GM21576 (cell line): ENCODE measurements around the gene PLEKHA3.
"Not testable (repeated sequence)": the region's sequence is repeated elsewhere in the genome, so short reads cannot be mapped to it uniquely, and the experiment has no call there.

Experiments
- ATAC-seq: cut with Tn5 transposase; IDR thresholded peaks from one replicate; pipeline ENCODE4 v1.9.1; 2021; ENCODE audit warnings: mild to moderate bottlenecking, moderate library complexity; ENCODE audit not compliant: unreplicated experiment

Gene PLEKHA3

DNA sequence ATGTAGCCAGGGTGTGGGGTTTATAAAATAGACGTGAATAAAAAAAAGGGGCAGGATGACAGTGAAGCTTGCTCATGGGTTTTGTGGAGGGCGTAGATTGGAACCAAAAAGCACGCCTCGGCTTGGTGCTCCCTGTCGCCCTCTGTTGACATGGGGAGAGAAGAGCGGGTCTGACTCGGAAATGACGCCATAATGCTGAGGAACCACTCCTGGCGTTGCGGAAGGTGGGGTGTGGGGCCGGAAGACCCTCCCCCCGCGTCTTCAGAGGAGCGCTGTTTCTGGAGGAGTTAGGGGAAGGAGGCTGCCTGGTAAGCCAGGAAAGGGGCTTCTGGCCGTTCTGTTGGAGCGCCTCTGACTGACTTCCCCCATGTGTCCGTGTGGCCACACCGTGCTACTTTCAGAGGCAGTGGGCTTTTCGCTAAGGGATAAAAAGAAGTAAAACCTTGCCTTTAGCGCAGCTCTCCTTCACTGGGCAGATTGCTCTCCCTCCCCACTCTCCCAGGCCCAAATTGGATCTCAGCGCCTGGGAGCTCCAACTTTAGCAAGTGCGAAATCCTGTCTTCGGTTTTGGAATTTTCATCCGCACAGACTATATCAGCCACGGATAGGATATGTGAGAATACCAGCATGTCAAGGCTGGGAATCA, 42.8 kb downstream of the PLEKHA3 start:
- peak; percentile 92 for ATAC-seq

DNA sequence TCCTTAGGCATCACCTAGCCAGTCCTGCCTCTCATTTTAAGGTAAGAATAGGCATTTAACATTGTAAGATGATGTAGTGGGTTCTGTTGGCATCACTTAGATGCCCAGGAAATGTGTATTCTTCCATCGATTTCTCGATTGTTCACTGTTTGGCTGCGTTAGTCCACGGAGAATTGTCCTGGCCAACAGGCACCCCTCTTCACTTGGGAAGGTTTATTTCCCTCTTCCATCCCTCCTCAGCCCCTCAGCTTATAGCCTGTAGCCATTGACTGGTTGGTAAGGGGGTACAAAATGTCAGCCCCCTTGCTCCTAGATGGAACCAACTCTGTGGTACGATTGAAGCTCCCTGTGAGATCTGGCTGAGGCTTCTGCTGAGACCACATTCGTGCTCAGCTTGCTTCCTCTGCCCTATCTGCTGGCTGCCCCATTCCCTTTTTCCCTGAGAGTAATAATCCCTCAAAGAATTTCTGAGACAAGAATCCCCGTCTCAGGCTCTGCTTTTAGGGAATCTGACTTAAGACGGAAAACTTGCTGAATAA, 43.4 kb downstream of the PLEKHA3 start:
- peak; percentile 25 for ATAC-seq

GRCh38 chr2:178525010-178525409, 44.8 kb downstream of the PLEKHA3 start:
- not testable (repeated sequence) for ATAC-seq

GRCh38 chr2:178525460-178525859, 45.2 kb downstream of the PLEKHA3 start:
- ATAC-seq = not testable (repeated sequence)

DNA sequence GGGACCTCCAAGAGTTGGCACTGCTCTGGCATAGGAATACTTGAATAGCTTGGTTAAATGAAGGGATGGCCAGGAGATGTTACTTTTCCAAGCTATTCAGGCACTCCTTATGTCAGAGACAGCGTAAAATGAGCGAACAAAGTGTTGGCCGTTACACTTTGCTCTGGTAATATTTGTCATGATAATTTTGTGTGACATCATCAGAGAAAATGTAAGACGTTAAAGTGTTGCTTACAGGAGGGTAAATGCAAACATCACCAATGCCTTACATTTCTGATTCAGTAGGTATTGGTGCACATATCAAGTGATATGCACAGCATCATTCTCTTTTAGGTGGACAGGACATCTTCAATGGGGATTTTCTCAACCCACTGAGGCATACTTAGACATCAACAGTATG, 46.0 kb downstream of the PLEKHA3 start:
- no peak for ATAC-seq

- no peak for ATAC-seq
Measured at GRCh38 chr2:178527592-178527991, 47.3 kb downstream of the PLEKHA3 start.

DNA sequence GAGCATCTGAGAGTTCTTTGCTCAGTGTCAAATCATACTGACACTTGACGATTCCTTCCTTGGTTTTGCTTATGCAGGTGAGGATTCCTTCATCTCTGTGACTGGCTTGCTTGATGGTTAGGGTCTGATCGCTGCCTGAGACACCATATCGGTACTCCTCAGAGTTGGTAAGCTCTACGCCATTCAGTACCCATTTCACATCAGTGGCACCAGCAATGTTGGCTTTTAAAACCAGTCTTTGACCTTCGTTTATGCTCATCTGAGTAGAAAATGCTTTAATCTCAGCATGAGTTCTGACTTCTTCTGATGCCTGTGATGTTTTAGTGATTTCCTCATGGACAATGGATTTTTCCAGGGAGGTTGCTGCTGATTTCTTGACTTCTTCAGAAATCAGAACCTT, 48.4 kb downstream of the PLEKHA3 start:
- ATAC-seq = no peak

DNA sequence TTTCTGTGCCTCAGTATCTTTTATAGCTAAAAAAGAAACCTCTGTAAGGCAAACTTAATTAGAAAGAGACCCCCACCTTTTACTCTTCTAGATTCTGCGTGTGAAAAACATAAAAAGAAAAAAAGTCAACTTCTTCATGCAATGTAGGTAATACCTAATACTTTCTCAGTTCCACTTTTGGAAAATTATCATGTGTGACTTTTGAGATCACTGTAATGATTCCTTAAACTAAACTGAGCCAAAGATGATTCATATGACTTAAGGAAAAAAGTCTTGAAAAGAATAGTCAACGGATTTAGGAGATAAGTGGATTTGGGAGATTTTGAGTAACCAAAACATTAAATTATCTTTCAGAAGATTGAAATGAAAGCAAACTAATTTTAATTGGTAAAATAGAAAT, 48.9 kb downstream of the PLEKHA3 start:
- ATAC-seq = no peak

- no peak for ATAC-seq
Measured at GRCh38 chr2:178530131-178530530, 49.9 kb downstream of the PLEKHA3 start.

DNA sequence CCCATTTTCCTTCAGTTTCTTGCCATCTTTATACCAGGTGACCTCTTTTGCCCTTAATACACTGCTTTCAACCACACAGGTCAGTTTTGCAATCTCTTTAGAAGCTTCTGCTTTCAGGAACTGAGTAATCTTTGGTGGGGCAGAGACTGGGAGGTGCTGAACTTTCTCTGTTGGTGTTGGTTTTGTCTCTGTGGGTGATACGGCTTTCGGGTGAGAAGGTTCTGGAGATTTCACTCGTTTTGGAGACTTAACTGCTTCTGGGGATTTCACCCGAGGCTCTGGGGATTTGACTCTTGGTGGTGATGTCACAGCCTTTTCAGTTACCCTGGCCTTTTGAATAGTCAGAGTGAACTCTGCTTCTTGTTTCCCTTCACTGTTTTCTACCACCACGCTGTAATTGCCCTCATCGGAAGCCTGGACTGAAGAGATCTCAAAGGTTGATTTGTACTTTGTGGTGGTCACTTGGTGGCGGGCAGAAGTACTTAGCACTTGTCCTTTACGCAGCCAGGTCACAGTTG, 50.4 kb downstream of the PLEKHA3 start:
- peak; percentile 95 for ATAC-seq

GRCh38 chr2:178531168-178531567, 50.9 kb downstream of the PLEKHA3 start:
- ATAC-seq = no peak

- ATAC-seq = no peak
Measured at GRCh38 chr2:178536037-178536436, 55.8 kb downstream of the PLEKHA3 start.

DNA sequence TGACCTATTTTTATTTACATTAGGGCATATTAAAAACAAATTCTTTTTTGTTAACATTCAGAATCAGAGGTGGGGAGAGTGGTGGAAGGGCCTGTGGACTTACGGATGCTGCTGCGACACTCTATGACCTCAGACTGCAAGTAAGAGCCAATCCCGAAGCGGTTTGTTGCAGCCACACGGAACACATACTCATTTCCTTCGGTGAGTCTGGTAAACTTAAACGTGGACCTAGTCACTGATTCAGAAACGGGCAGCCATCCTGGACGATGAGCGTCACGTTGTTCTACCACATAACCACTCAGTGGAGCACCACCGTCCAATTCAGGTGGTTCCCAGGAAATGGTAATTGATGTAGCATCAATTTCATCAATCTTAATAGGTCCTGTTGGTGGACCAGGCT, 61.9 kb downstream of the PLEKHA3 start:
- no peak for ATAC-seq

DNA sequence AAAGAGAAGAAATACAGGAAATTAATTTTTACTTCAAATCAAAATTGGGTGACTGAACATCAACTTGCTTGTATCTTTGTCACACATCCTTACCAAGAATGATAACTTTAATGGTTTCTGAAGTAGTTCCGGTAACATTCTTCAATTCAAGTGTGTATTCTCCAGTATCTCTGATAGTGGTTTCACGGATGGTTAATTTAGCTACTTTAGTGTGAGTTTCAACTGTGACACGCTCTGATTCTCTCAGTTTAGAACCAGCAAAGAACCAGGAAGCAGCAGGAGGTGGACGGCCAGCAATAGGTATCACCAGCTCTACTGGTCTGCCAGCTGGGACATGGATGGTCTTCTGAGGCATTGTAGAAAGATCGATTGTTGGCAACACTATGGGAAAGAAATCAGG, 62.3 kb downstream of the PLEKHA3 start:
- no peak for ATAC-seq

DNA sequence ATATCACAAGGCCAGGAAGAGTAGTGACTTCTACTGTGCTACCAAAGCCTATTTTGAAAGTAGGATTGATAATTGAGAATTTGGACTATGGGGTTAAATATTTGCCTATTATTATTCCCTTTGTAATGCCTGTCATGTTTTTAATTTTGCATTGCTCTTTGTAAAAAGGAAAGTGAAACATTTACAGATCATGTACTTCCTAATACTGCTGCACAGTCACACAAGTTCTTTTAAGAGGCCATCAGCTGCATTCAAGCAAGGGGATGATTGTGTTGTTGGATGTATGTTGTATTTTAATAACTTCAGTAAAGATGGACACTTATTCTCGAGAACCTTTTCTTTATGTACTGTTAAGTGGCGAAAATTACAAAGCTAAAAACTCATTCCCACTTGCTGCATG, 70.1 kb downstream of the PLEKHA3 start:
- no peak for ATAC-seq

DNA sequence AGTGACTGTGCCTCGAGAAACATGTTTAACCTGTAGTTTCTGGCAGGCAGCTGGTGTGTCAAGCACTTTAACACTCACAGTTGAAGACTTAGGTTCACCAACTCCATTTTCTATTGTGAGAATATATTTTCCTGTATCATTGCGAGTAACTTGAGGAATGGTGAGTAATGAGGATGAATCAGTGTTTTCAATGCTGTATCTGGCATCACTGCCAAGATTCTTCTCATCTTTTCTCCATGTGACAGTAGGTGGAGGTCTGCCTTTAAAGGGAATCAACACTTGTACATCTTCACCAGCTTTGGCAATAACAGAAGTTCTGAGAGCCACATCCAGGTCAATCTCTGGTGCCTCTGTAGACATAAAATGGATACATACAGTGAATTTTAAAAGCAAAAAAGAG, 72.8 kb downstream of the PLEKHA3 start:
- no peak for ATAC-seq
